ENCODE measurements around the gene PRF1.
A peak's percentile ranks its signal among the peaks of the same experiment; 100 is the strongest.

Gene PRF1

GRCh38 chr10:70567603-70568002, 34.9 kb downstream of the PRF1 start:
- no peak for DNase-seq
- Histone ChIP-seq H3K27me3 (ENCODE audit: insufficient read depth, low read depth, severe bottlenecking) (no peaks in the 10 kb centered on the region), H3K9me3 (ENCODE audit: severe bottlenecking) (no peaks in the 10 kb centered on the region), H3K27ac (no peak overlapping the region), H3K36me3 (no peaks in the 10 kb centered on the region), H3K4me3 (ENCODE audit: low read depth, low read length) (no peak overlapping the region)
- TF ChIP-seq CTCF (IDR thresholded peaks at IDR 0.05; ENCODE audit: low read depth, low read length): no peak

GRCh38 chr10:70566515-70567290, 35.8 kb downstream of the PRF1 start:
- Histone ChIP-seq H3K9me3 (ENCODE audit: severe bottlenecking) (no peaks in the 10 kb centered on the region), H3K36me3 (no peaks in the 10 kb centered on the region), H3K27me3 (ENCODE audit: insufficient read depth, low read depth, severe bottlenecking) (no peaks in the 10 kb centered on the region), H3K27ac (no peak overlapping the region), H3K4me3 (ENCODE audit: low read depth, low read length) (no peak overlapping the region)
- no peak for DNase-seq
- TF ChIP-seq CTCF (IDR thresholded peaks at IDR 0.05; ENCODE audit: low read depth, low read length): no peak

- no peak for DNase-seq
- no peaks in the 10 kb centered on the region for H3K9me3 ChIP-seq (ENCODE audit: severe bottlenecking)
- H3K27ac ChIP-seq: no peak overlapping the region
- no peak for TF ChIP-seq CTCF (IDR thresholded peaks at IDR 0.05; ENCODE audit: low read depth, low read length)
- H3K36me3 ChIP-seq: no peaks in the 10 kb centered on the region
- no peaks in the 10 kb centered on the region for H3K27me3 ChIP-seq (ENCODE audit: insufficient read depth, low read depth, severe bottlenecking)
- H3K4me3 ChIP-seq (ENCODE audit: low read depth, low read length): no peak overlapping the region
These were observed 36.7 kb downstream of the PRF1 start for GRCh38 chr10:70565556-70566514.

- Histone ChIP-seq H3K36me3 (no peaks in the 10 kb centered on the region), H3K4me3 (ENCODE audit: low read depth, low read length) (no peak overlapping the region), H3K27ac (no peak overlapping the region), H3K27me3 (ENCODE audit: insufficient read depth, low read depth, severe bottlenecking) (no peaks in the 10 kb centered on the region), H3K9me3 (ENCODE audit: severe bottlenecking) (no peaks in the 10 kb centered on the region)
- DNase-seq: no peak
- 0 out of 2 replicates have a peak, but pooled peaks have one; percentile 3 for TF ChIP-seq CTCF (IDR thresholded peaks at IDR 0.05; ENCODE audit: low read depth, low read length)
These were observed 37.6 kb downstream of the PRF1 start for GRCh38 chr10:70564901-70565351.

GRCh38 chr10:70564113-70564725, 38.3 kb downstream of the PRF1 start:
- no peaks in the 10 kb centered on the region for H3K9me3 ChIP-seq (ENCODE audit: severe bottlenecking)
- no peaks in the 10 kb centered on the region for H3K36me3 ChIP-seq
- no peak overlapping the region for H3K27ac ChIP-seq
- no peak for DNase-seq
- no peak for TF ChIP-seq CTCF (IDR thresholded peaks at IDR 0.05; ENCODE audit: low read depth, low read length)
- no peaks in the 10 kb centered on the region for H3K27me3 ChIP-seq (ENCODE audit: insufficient read depth, low read depth, severe bottlenecking)
- no peak overlapping the region for H3K4me3 ChIP-seq (ENCODE audit: low read depth, low read length)

Measured in WERI-Rb-1 (cell line).